Choroid plexus epithelial cell (primary cell): ENCODE data around the gene TIGD6.
A peak's percentile ranks its signal among the peaks of the same experiment; 100 is the strongest.

ENCODE experiments used
- DNase-seq: peaks from one replicate; pipeline ENCODE4 v3.0.0-alpha.2; 2010; ENCODE audit warnings: low read depth
- H3K4me3 ChIP-seq: 2 replicates; pipeline ENCODE4 v1.5.1; 2011; ENCODE audit warnings: low read depth, mild to moderate bottlenecking, control low read depth, low read length, moderate library complexity
- TF ChIP-seq, protein P1 (sequence below): conservative IDR thresholded peaks from 2 replicates; pipeline ENCODE4 v1.5.1; 2011; ENCODE audit warnings: low read depth, mild to moderate bottlenecking, control low read depth, inconsistent platforms, low read length, moderate library complexity

TIGD6 gene

DNA sequence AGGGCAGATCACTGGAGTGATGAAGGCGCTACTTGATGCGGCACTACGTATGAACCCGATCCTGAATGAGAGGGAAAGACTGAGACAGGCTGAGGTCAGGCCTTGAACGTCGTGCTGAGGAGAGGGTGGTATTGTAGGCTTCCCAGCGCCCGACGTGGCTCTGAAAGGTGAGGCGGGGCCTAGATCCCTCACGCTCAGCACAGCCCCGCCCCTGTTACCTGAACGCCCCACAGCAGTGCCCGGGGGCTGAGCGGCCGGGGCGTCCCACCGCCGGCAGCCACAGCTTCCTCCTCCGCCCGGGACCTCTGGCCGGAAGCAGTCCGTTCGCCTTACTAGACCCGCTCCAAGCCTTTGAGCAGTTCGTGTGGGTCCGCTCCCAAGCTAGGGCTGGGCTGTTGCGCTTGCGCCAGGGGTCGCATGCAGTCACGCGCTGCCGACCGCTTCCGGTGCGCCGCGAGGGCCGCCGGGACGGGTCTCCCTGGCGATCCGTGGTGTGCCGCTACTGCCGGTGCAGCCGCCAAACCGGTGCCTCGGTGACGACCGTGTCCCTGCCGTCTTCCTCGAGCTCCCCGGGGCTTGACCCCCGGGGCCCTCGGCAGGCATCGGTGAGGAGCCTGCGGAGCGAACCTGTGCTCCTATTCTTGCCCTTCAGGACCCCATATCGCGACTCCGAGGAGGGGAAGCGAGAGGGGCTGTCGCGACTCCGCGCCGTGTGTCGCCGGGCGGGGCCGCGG, at the start of gene TIGD6, which contains the start of gene HMGXB3:
Gene TIGD6, minus strand, starts transcription at position 399 of the 734 bp plus-strand sequence. CDS start 4,306 bp downstream, outside the sequence.
Gene HMGXB3, plus strand, starts transcription at position 484 of the 734 bp plus-strand sequence. CDS start 4,114 bp downstream, outside the sequence.
- peak within 1 kb of the TSS; percentile 99 for H3K4me3 ChIP-seq
- peak; percentile 97 for DNase-seq
- TF ChIP-seq, protein P1, sequence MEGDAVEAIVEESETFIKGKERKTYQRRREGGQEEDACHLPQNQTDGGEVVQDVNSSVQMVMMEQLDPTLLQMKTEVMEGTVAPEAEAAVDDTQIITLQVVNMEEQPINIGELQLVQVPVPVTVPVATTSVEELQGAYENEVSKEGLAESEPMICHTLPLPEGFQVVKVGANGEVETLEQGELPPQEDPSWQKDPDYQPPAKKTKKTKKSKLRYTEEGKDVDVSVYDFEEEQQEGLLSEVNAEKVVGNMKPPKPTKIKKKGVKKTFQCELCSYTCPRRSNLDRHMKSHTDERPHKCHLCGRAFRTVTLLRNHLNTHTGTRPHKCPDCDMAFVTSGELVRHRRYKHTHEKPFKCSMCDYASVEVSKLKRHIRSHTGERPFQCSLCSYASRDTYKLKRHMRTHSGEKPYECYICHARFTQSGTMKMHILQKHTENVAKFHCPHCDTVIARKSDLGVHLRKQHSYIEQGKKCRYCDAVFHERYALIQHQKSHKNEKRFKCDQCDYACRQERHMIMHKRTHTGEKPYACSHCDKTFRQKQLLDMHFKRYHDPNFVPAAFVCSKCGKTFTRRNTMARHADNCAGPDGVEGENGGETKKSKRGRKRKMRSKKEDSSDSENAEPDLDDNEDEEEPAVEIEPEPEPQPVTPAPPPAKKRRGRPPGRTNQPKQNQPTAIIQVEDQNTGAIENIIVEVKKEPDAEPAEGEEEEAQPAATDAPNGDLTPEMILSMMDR = no peak

- no peak overlapping the region for H3K4me3 ChIP-seq
- TF ChIP-seq, protein P1 = no peak
- DNase-seq = no peak
Measured at GRCh38 chr5:150046031-150046430, 45.6 kb upstream of the TIGD6 start.

DNA sequence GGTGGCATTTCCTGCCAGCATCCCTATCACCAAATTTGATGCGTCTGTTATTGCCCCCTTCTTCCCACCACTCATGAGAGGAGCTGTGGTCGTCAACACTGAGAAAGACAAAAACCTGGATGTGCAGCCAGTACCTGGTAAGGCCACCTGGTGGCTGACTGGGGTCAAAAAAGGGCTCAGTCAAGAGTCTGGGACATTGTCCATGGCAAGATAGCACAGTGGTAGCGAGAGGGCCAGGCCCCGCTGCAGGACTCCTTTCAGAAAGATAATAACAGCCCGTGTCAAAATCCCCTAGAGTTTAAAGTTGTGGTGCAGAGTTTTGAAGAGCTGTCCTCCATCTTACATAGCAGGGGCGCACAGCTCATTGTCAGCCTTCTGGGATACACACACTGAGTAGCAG, 45.1 kb upstream of the TIGD6 start:
- TF ChIP-seq, protein P1 = no peak
- H3K4me3 ChIP-seq = no peak overlapping the region
- no peak for DNase-seq

DNA sequence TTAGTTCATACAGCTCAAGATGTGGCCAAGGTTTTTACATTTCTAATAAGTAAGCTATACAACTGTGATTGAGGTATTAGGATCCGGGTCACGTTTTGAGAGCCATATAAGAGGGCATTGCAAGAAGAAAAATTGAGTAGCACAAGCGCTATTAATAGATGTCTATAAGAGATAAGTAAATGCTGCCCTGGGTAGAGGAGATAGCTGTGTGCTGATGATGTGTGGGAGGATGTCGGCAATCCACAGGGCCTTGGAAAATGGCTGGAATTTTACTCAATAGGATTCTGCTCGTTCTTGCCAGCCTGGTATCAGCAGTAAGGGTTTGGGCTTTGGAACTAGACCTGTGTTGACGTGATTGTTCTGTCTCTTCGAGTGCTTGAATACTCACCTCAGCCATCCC, 44.3 kb upstream of the TIGD6 start:
- TF ChIP-seq, protein P1 = no peak
- DNase-seq = no peak
- no peak overlapping the region for H3K4me3 ChIP-seq

DNA sequence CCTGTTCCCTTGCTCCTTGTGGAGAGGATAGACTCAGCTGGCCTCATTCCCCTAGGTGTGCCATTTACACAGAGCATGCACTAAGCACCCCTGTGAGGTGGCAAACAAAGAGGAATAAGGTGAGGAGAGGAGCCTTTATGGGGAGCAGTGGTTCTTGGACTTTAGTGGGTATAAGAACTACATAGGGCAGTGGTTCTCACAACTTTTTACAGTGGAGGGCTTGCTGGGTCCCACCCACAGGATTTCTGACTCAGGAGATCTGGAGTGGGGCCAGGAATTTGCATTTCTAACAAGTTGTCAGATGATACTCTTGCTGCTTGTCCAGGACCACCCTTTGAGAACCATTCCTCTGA, 43.9 kb upstream of the TIGD6 start:
- DNase-seq = peak; percentile 94
- no peak overlapping the region for H3K4me3 ChIP-seq
- TF ChIP-seq, protein P1 = no peak

- no peak overlapping the region for H3K4me3 ChIP-seq
- TF ChIP-seq, protein P1 = no peak
- DNase-seq = no peak
Measured at GRCh38 chr5:150043657-150044328, 43.3 kb upstream of the TIGD6 start.
